NCI-H2081 (cell line): ENCODE results near the gene C17orf107.
"Not testable (repeated sequence)": the region's sequence is repeated elsewhere in the genome, so short reads cannot be mapped to it uniquely, and the experiment has no call there.

Source experiments
- DNase-seq, 2 experiments: peaks; one replicate each; lab custom pipeline; 2025; lab: John Stamatoyannopoulos, UW

Gene C17orf107

GRCh38 chr17:4900231-4901107 lies 1.1 kb downstream of the C17orf107 start:
- no peak for DNase-seq

GRCh38 chr17:4901108-4901647 lies 1.8 kb downstream of the C17orf107 start:
- DNase-seq = no peak

GRCh38 chr17:4901648-4902344 lies 2.5 kb downstream of the C17orf107 start:
- no peak for DNase-seq

DNA sequence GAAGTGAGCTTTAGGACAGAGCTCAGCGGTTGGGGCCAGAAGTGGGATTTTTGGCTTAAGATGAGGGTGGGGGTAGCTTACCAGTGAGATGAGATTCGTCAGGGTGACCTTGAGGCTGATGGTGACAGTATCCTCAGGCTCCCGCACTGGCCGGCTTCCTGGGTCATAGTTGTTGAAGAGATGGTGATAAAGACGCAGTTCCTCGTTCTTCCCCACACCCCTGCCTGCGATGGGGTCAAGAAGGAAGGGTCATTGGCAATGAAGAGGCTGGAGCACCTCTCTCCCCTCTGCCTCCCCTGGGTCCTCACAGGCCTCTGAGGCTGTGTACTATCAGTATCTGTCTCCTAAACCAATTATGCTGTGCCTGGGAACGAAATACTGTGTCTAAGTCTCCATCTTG lies 3.2 kb downstream of the C17orf107 start:
- no peak for DNase-seq

DNA sequence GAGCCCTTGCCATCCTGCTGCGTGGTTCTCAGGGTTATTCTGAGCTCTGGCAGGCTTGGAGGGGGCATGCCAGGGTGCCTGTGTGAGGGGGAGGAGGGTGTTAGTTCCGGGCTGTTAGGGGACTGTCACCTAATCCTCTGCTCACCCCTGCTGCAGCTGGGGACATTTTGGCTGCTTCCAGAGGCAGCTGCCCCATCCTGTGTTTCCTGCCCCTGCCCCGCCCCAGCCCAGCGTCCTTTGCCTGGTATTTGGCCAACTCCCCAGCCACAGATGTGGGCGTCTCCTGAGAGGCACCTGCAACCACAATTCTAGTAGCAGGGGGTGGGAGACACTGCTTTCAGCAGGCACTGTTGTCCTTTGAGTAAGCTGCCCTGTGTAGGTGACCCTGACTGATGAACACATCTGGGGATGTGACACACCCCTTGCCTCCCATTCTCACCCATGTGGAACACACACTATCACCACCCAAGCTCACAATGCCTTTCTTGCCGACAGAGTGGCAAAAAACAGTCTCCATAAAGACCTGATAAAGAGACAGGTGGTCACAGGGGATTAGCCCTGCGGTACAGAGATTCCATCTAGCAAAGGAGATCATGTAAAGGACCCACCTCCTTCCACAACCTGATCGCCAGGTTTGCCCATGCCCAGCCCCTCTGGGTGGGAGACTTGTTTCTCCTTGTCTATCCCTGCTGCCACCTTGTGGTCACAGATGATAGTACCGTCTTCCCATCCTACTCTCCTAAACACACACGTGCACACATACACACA lies 3.9 kb downstream of the C17orf107 start, which contains the start of gene CHRNE:
CHRNE (minus strand) TSS at position 48 of the 768 bp plus-strand sequence; CDS start at position 13, 35 bp downstream.
- peak; percentile 77 to 78 for DNase-seq

- not testable (repeated sequence) for DNase-seq
Observed at GRCh38 chr17:4906642-4907041, 7.3 kb downstream of the C17orf107 start.

DNA sequence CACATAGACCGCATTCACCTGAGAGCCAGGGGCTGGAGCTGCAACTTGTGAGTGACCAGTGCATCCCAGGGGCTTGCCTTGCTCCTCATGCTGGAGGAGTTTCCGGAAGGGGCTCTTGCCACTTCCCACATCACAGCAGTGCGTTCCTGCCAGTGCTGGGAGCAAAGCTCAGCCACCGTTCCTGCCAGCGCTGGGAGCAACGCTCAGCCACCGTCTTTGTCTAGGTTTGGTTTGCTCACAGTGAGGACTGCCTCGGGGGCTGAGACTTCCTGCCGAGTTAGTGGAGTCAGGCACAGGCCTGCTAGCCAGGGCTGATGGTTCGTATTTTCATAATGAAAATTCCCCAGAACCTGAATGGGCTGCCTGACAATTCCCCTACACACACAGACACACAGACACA lies 9.0 kb downstream of the C17orf107 start:
- peak; percentile 29 to 63 for DNase-seq

- peak; percentile 60 to 73 for DNase-seq
Observed at GRCh38 chr17:4908711-4909496, 9.6 kb downstream of the C17orf107 start.

- no peak for DNase-seq
Observed at GRCh38 chr17:4913994-4914393, 14.7 kb downstream of the C17orf107 start.

DNA sequence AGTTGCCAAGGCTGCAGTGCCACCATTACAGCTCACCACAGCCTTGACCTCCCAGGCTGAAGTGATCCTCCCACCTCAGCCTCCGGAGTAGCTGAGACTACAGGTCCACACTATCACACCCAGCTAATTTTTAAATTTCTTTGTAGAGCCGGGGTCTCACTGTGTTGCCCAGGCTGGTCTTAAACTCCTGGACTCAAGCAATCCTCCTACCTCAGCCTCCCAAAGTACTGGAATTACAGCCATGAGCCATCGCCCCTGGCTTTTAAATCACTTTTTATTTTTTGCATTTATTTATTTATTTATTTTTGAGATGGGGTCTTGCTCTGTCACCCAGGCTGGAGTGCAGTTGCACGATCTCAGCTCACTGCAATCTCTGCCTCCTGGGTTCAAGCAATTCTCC lies 15.2 kb downstream of the C17orf107 start:
- not testable (repeated sequence) for DNase-seq

DNA sequence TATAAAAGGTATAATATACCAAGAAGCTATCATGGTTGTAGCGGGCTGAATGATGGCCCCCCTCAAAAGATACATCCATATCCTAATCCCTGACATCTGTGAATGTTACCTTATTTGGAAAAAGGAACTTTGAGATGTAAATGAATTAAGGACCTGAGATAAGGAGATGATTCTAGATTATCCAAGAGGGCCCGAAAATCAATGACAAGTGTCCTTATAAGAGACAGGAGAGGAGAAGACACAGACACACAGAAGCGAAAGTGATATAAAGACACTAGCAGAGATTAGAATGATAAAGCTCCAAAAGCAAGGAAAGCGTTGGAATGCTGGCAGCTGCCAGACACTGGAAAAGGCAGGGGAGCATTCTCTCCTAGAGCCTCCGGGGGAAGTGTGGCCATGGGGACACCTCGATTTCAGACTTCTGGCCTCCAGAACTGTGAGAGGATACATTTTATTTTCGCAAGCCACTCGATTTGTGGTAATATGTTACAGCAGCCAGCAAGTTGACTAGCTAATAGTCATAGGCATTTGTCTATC lies 20.2 kb downstream of the C17orf107 start:
- DNase-seq = no peak

GRCh38 chr17:4920351-4921048 lies 21.2 kb downstream of the C17orf107 start:
- DNase-seq = no peak

DNA sequence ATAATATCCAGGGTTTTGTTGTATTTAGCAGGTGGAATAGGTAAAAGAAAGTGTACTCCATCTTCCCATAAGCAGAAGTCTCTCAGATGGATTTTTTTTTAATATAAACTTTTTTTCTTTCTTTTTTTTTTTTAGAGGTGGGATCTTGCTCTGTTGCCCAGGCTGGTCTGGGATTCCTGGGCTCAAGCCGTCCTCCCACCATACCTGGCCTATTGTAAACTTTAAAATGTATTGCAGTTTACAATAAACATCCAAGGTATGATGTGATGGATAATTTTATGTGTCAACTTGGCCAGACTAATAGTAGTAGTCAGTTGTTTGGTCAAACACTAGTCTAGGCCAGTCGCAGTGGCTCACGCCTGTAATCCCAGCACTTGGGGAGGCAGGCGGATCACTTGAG lies 22.0 kb downstream of the C17orf107 start:
- no peak for DNase-seq

DNA sequence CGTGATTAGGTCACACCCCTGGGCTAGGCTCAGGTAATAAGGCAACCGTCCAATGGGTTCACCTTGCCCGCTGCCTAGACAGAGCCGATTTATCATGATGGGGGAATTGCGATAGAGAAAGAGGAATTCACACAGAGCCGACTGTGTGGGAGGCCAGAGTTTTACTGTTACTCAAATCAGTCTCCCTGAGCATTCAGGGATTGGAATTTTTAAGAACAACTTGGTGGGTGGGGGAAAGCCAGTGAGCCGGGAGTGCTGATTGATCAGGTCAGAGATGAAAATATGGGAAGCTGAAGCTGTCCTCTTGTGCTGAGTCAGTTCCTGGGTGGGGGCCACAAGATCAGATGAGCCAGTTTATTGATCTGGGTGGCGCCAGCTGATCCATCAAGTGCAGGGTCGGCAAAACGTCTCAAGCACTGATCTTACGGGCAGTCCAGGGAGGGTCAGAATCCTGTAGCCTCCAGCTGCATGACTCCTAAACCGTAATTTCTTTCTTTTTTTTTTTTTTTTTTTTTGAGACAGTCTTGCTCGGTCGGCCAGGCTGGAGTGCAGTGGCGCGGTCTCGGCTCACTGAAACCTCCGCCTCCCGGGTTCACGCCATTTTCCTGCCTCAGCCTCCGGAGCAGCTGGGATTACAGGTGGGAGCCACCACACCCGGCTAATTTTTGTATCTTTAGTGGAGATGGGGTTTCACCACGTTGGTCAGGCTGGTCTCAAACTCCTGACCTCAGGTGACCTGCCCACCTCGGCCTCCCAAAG lies 27.4 kb downstream of the C17orf107 start:
- DNase-seq = not testable (repeated sequence)

GRCh38 chr17:4928881-4929280 lies 29.5 kb downstream of the C17orf107 start:
- DNase-seq = no peak

GRCh38 chr17:4931963-4932362 lies 32.6 kb downstream of the C17orf107 start, which contains the start of gene GP1BA:
Gene GP1BA (plus strand): TSS chr17:4932277. CDS start chr17:4932605, 328 bp downstream.
- no peak for DNase-seq

DNA sequence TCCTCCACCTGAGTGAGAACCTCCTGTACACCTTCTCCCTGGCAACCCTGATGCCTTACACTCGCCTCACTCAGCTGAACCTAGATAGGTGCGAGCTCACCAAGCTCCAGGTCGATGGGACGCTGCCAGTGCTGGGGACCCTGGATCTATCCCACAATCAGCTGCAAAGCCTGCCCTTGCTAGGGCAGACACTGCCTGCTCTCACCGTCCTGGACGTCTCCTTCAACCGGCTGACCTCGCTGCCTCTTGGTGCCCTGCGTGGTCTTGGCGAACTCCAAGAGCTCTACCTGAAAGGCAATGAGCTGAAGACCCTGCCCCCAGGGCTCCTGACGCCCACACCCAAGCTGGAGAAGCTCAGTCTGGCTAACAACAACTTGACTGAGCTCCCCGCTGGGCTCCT lies 33.4 kb downstream of the C17orf107 start:
- no peak for DNase-seq

DNA sequence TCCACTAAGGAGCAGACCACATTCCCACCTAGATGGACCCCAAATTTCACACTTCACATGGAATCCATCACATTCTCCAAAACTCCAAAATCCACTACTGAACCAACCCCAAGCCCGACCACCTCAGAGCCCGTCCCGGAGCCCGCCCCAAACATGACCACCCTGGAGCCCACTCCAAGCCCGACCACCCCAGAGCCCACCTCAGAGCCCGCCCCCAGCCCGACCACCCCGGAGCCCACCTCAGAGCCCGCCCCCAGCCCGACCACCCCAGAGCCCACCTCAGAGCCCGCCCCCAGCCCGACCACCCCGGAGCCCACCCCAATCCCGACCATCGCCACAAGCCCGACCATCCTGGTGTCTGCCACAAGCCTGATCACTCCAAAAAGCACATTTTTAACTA lies 34.3 kb downstream of the C17orf107 start:
- DNase-seq = no peak

DNA sequence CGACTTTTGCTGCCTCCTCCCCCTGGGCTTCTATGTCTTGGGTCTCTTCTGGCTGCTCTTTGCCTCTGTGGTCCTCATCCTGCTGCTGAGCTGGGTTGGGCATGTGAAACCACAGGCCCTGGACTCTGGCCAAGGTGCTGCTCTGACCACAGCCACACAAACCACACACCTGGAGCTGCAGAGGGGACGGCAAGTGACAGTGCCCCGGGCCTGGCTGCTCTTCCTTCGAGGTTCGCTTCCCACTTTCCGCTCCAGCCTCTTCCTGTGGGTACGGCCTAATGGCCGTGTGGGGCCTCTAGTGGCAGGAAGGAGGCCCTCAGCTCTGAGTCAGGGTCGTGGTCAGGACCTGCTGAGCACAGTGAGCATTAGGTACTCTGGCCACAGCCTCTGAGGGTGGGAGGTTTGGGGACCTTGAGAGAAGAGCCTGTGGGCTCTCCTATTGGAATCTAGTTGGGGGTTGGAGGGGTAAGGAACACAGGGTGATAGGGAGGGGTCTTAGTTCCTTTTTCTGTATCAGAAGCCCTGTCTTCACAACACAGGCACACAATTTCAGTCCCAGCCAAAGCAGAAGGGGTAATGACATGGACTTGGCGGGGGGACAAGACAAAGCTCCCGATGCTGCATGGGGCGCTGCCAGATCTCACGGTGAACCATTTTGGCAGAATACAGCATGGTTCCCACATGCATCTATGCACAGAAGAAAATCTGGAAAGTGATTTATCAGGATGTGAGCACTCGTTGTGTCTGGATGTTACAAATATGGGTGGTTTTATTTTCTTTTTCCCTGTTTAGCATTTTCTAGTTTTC lies 35.0 kb downstream of the C17orf107 start:
- DNase-seq = no peak
